Astrocyte of the cerebellum (primary cell): ENCODE measurements around the gene OR6C70.

Experiments used
- DNase-seq: peaks from one replicate; pipeline ENCODE4 v3.0.0-alpha.2; 2011; ENCODE audit warnings: low read depth
- H3K4me3 ChIP-seq: 2 replicates; pipeline ENCODE4 v1.5.1; 2011; ENCODE audit warnings: mild to moderate bottlenecking, low read depth, low read length, moderate library complexity
- CTCF ChIP-seq: IDR thresholded peaks from 2 replicates; pipeline ENCODE4 v1.5.1; 2012; ENCODE audit warnings: low read length, low read depth, moderate library complexity, mild to moderate bottlenecking; ENCODE audit errors: missing control alignments
- in situ Hi-C: cut with HindIII; loops from 2 replicates; pipeline ENCODE4 v1.10.0; 2017; ENCODE audit warnings: low sequenced_read_pairs

OR6C70 gene

GRCh38 chr12:55420307-55420962 is 49.5 kb downstream of the OR6C70 start:
- no peak for TF ChIP-seq CTCF
- DNase-seq, result no peak
- in situ Hi-C loops, result no loop called here
- H3K4me3 ChIP-seq, result no peak overlapping the region
